Muscle of leg (tissue), 11 donors: ENCODE data around the gene COL9A3. TPM values are rescaled to one million over a fixed set of nuclear protein-coding genes. Genes with fewer than 3 reads are reported as not detected.
A peak's percentile ranks its signal among the peaks of the same experiment; 100 is the strongest.
"Not testable (repeated sequence)": the region's sequence is repeated elsewhere in the genome, so short reads cannot be mapped to it uniquely, and the experiment has no call there.

Experiments
- DNase-seq: peaks from one replicate; pipeline ENCODE4 v3.0.0; 2013
- H3K27ac ChIP-seq: one replicate; pipeline ENCODE4 v1.5.1; 2013; ENCODE audit warnings: mild to moderate bottlenecking, low read length, control low read depth
- H3K27me3 ChIP-seq: one replicate; pipeline ENCODE4 v1.6.1; 2013; ENCODE audit warnings: low read length; ENCODE audit not compliant: control insufficient read depth, insufficient read depth
- H3K36me3 ChIP-seq: one replicate; pipeline ENCODE4 v1.6.1; 2013; ENCODE audit warnings: low read length; ENCODE audit not compliant: control insufficient read depth, insufficient read depth
- H3K4me1 ChIP-seq: one replicate; pipeline ENCODE4 v1.6.1; 2013; ENCODE audit warnings: low read length; ENCODE audit not compliant: control insufficient read depth, insufficient read depth
- H3K4me3 ChIP-seq: one replicate; pipeline ENCODE4 v1.5.1; 2013; ENCODE audit warnings: low read length, control low read depth
- H3K9me3 ChIP-seq: replicated peaks from 2 replicates; pipeline ENCODE4 v1.6.1; 2013; ENCODE audit warnings: low read depth, low read length; ENCODE audit not compliant: control insufficient read depth
- WGBS: methylation state at CpG from one replicate; pipeline ENCODE4 v1.1.5; 2013; ENCODE audit warnings: missing lambda C conversion rate; ENCODE audit not compliant: insufficient coverage; 5-methylcytosine and 5-hydroxymethylcytosine counted together
- polyA plus RNA-seq, 8 donors: library from polyadenylated mRNA; unstranded; fragments of 120-200 nt; gene quantifications; one replicate each; pipeline versions ENCODE4 v1.2.1 to v1.2.3, GENCODE V29; 2013; ENCODE audit warnings: inconsistent platforms in 1 of 8, low replicate concordance in 1 of 8; ENCODE audit not compliant: insufficient read length in 8 of 8, insufficient read depth in 1 of 8
- total RNA-seq: library from RNA; stranded (reverse); fragments of 120-200 nt; gene quantifications from one replicate; pipeline ENCODE4 v1.2.4, GENCODE V29; 2013

Gene COL9A3
- total and polyA plus RNA-seq, 9 donors = 6.4 to 43.5 (median 14.2) TPM

- no peaks in the 10 kb centered on the region for H3K9me3 ChIP-seq
- H3K27ac ChIP-seq = no peak overlapping the region
- H3K4me1 ChIP-seq = peaks cover 8% of the 10 kb centered on the region
- H3K4me3 ChIP-seq = no peak overlapping the region
- H3K27me3 ChIP-seq = no peaks in the 10 kb centered on the region
- WGBS = 68% methylated on average over 8 of the region's 16 CpGs
- H3K36me3 ChIP-seq = peaks cover 18% of the 10 kb centered on the region
- DNase-seq = peak; percentile 51
Measured at GRCh38 chr20:62845416-62846160, 28.7 kb downstream of the COL9A3 start.

- H3K27ac ChIP-seq = no peak overlapping the region
- H3K27me3 ChIP-seq = no peaks in the 10 kb centered on the region
- 66% methylated on average over 9 of the region's 19 CpGs for WGBS
Measured at GRCh38 chr20:62846166-62846890, 29.5 kb downstream of the COL9A3 start.

GRCh38 chr20:62848917-62849316, 32.1 kb downstream of the COL9A3 start:
- H3K4me3 ChIP-seq, H3K4me1 ChIP-seq, H3K27me3 ChIP-seq, DNase-seq, H3K27ac ChIP-seq, H3K9me3 ChIP-seq: not testable (repeated sequence)
- 93% methylated on average over 5 of the region's 7 CpGs for WGBS
- H3K36me3 ChIP-seq = peaks cover 30% of the 10 kb centered on the region

More at GRCh38 chr20:62846166-62846890, 29.5 kb downstream of the COL9A3 start:
- DNase-seq = peak; percentile 44
- no peak overlapping the region for H3K4me3 ChIP-seq
- peaks cover 19% of the 10 kb centered on the region for H3K36me3 ChIP-seq
- H3K9me3 ChIP-seq = no peaks in the 10 kb centered on the region
- H3K4me1 ChIP-seq = peaks cover 8% of the 10 kb centered on the region

- DNase-seq = no peak
- H3K27me3 ChIP-seq = no peaks in the 10 kb centered on the region
- no peak overlapping the region for H3K4me3 ChIP-seq
- H3K4me1 ChIP-seq = peaks cover 8% of the 10 kb centered on the region
- H3K9me3 ChIP-seq = no peaks in the 10 kb centered on the region
- peaks cover 36% of the 10 kb centered on the region for H3K36me3 ChIP-seq
- no peak overlapping the region for H3K27ac ChIP-seq
Measured at GRCh38 chr20:62849431-62849830, 32.6 kb downstream of the COL9A3 start.

- H3K4me3 ChIP-seq = no peak overlapping the region
- H3K27ac ChIP-seq = no peak overlapping the region
- H3K4me1 ChIP-seq = peaks cover 8% of the 10 kb centered on the region
- no peaks in the 10 kb centered on the region for H3K27me3 ChIP-seq
- DNase-seq = no peak
- H3K36me3 ChIP-seq = peaks cover 34% of the 10 kb centered on the region
- WGBS = 83% methylated on average over 20 of the region's 22 CpGs
- H3K9me3 ChIP-seq = no peaks in the 10 kb centered on the region
Measured at GRCh38 chr20:62850333-62850974, 33.6 kb downstream of the COL9A3 start.

GRCh38 chr20:62852196-62852595, 35.3 kb downstream of the COL9A3 start:
- DNase-seq = no peak
- peaks cover 5% of the 10 kb centered on the region for H3K4me1 ChIP-seq
- H3K27me3 ChIP-seq = no peaks in the 10 kb centered on the region
- no peak overlapping the region for H3K4me3 ChIP-seq
- 87% methylated on average over 8 of the region's 8 CpGs for WGBS
- peaks cover 37% of the 10 kb centered on the region for H3K36me3 ChIP-seq
- H3K27ac ChIP-seq = no peak overlapping the region
- H3K9me3 ChIP-seq = no peaks in the 10 kb centered on the region

GRCh38 chr20:62852841-62853240, 36.0 kb downstream of the COL9A3 start:
- Histone ChIP-seq H3K4me1 (peaks cover 3% of the 10 kb centered on the region), H3K36me3 (peaks cover 40% of the 10 kb centered on the region), H3K27ac (no peak overlapping the region), H3K4me3 (no peak overlapping the region), H3K27me3 (no peaks in the 10 kb centered on the region), H3K9me3 (no peaks in the 10 kb centered on the region)
- DNase-seq = no peak
- WGBS = 97% methylated on average over 11 of the region's 12 CpGs

DNA sequence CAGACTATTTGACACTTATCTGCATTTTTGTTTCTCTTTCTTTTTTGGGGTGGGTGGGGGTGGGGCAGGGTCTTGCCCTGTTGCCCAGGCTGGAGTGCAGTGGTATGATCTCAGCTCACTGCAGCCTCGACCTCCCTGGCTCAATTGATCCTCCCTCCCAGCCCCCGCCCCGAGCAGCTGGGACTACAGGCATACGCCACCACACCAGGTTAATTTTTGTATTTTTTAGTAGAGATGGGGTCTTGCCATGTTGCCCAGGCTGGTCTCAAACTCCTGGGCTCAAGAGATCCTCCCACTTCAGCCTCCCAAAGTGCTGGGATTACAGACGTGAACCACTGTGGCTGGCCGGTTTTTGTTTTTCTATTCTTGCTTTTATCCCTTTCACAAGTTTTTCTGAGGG, 36.5 kb downstream of the COL9A3 start:
- not testable (repeated sequence) for H3K27me3 ChIP-seq, DNase-seq, H3K4me3 ChIP-seq, H3K4me1 ChIP-seq, H3K27ac ChIP-seq, H3K9me3 ChIP-seq
- peaks cover 40% of the 10 kb centered on the region for H3K36me3 ChIP-seq
- 96% methylated on average over 3 of the region's 6 CpGs for WGBS

DNA sequence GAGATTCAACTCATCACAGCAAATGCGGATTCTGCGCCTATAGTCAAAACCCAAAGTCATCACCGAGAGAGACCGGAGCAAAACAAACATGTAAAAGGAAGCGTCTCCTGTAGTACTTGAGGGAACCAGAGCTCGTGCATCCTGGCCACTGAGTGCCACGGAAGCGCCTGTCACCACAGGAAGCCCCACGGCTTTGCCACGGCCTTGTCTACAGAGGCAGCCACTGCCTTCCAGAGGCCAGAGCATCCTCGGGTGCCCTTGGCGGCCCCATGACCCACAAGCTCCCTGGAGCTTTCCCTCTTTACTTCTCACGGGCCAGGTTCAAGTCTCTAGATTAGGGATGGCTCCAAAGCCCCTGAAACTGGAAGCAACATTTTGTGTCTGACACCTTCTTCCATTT, 37.3 kb downstream of the COL9A3 start:
- 94% methylated on average over 13 of the region's 13 CpGs for WGBS
- Histone ChIP-seq H3K27me3 (no peaks in the 10 kb centered on the region), H3K36me3 (peaks cover 40% of the 10 kb centered on the region), H3K4me1 (peaks cover 2% of the 10 kb centered on the region), H3K27ac (no peak overlapping the region), H3K4me3 (no peak overlapping the region), H3K9me3 (no peaks in the 10 kb centered on the region)
- no peak for DNase-seq

GRCh38 chr20:62855120-62855519, 38.3 kb downstream of the COL9A3 start:
- H3K9me3 ChIP-seq = no peaks in the 10 kb centered on the region
- peaks cover 36% of the 10 kb centered on the region for H3K36me3 ChIP-seq
- peaks cover 4% of the 10 kb centered on the region for H3K4me1 ChIP-seq
- H3K27ac ChIP-seq = no peak overlapping the region
- 100% methylated on average over 1 of the region's 5 CpGs for WGBS
- peaks cover under 1% of the 10 kb centered on the region for H3K27me3 ChIP-seq
- no peak overlapping the region for H3K4me3 ChIP-seq
- DNase-seq = no peak
